OCI-M2 (cell line): ENCODE measurements around the gene PLXNB1.
A peak's percentile ranks its signal among the peaks of the same experiment; 100 is the strongest.
"Not testable (repeated sequence)": the region's sequence is repeated elsewhere in the genome, so short reads cannot be mapped to it uniquely, and the experiment has no call there.

Source experiments
- DNase-seq: peaks from one replicate; lab custom pipeline; 2025; ENCODE audit not compliant: unreplicated experiment; lab: John Stamatoyannopoulos, UW

PLXNB1 gene, protein sequence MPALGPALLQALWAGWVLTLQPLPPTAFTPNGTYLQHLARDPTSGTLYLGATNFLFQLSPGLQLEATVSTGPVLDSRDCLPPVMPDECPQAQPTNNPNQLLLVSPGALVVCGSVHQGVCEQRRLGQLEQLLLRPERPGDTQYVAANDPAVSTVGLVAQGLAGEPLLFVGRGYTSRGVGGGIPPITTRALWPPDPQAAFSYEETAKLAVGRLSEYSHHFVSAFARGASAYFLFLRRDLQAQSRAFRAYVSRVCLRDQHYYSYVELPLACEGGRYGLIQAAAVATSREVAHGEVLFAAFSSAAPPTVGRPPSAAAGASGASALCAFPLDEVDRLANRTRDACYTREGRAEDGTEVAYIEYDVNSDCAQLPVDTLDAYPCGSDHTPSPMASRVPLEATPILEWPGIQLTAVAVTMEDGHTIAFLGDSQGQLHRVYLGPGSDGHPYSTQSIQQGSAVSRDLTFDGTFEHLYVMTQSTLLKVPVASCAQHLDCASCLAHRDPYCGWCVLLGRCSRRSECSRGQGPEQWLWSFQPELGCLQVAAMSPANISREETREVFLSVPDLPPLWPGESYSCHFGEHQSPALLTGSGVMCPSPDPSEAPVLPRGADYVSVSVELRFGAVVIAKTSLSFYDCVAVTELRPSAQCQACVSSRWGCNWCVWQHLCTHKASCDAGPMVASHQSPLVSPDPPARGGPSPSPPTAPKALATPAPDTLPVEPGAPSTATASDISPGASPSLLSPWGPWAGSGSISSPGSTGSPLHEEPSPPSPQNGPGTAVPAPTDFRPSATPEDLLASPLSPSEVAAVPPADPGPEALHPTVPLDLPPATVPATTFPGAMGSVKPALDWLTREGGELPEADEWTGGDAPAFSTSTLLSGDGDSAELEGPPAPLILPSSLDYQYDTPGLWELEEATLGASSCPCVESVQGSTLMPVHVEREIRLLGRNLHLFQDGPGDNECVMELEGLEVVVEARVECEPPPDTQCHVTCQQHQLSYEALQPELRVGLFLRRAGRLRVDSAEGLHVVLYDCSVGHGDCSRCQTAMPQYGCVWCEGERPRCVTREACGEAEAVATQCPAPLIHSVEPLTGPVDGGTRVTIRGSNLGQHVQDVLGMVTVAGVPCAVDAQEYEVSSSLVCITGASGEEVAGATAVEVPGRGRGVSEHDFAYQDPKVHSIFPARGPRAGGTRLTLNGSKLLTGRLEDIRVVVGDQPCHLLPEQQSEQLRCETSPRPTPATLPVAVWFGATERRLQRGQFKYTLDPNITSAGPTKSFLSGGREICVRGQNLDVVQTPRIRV (N-terminal part only)

DNA sequence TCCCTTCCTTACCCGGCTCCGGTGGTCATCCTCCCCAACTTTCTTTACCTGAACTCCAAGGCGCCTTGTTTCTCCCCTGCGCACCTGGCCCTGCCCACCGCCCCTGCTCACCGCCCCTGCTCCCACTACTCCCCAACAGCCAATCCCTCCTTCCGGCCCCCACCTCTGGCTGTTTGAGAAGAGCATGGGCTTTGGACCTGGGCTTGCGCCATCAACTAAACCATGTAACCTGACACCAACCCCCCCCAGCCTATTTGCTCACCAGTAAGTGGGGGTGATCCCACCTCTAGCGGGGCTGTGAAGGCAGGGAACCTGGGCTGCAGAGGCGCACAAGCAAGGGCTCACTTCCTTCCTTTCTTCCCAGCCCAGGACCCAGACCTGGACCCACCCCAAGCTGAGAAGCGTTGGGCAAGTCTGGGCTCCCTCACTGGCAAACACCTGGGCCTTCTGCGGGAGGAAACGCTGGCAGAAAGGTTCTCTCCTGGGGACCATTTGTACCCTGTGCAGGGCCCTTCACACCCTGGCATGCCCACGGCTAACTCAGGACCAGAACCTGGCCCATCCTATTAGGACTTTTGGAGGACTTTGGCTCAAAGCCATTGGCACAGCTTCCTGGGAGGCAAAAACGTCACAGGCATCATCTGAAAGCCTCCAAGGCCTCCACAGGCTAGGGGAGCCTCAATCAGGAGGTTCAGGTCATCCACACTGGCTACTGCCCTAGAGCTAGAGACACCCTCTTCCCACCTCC lies at the start of gene PLXNB1:
TSS of gene PLXNB1 (minus strand) at position 127 of the 748 bp plus-strand sequence. CDS start 5,475 bp downstream, outside the sequence.
- no peak for DNase-seq

- DNase-seq, result no peak
These were observed 49.0 kb upstream of the PLXNB1 start for GRCh38 chr3:48478626-48479555.

DNA sequence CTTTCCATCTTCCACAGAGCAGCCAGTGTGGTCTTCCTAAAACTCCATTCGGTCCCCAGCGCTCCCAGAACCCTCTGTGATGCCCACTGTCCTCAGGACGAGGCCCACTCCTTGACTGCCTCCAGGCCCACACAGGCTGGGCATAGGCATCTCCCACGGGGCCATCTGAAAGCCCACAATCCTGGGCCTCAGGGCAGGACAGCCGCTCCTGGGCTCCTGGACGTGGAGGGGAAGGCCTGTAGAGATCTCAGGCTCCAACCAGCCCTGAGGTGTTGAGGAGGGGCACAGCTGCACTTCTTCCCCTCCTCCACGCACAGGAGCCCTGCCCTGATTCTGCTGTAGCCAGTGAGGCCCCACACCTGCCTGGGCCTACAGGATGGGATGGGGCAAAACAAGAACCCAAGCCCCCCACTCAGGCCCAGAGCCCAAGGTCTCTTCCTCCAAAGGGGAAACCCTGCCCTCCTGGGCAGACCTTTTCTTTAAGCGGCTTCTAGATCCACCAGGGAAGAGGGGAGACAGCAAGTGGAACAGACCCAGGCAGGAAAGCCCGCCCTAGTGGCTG lies 48.2 kb upstream of the PLXNB1 start:
- no peak for DNase-seq

GRCh38 chr3:48476426-48477053 lies 46.7 kb upstream of the PLXNB1 start:
- DNase-seq, result no peak

DNA sequence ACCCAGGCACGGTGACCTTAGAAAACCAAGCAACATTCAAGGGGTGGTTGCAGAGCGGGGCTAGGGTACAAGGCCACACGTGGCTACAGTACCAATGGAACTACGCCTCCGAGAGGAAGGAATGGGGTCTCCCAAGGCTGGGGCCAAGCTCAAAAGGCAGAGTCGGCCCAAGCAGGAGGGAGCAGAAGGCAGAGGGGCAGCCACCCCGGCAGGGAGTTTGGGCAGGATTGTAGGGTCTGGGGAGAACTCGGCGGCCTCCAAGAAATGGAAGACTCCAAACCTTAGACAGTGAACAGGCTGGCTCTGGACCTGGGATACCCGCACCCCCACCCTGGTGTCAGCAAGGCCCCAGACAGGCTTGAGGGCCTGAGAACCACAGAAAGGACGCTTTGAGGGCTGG lies 45.3 kb upstream of the PLXNB1 start:
- DNase-seq, result no peak

- no peak for DNase-seq
These were observed 44.7 kb upstream of the PLXNB1 start for GRCh38 chr3:48474619-48475018.

GRCh38 chr3:48474031-48474430 lies 44.1 kb upstream of the PLXNB1 start:
- DNase-seq, result not testable (repeated sequence)

GRCh38 chr3:48473617-48473952 lies 43.7 kb upstream of the PLXNB1 start:
- no peak for DNase-seq

DNA sequence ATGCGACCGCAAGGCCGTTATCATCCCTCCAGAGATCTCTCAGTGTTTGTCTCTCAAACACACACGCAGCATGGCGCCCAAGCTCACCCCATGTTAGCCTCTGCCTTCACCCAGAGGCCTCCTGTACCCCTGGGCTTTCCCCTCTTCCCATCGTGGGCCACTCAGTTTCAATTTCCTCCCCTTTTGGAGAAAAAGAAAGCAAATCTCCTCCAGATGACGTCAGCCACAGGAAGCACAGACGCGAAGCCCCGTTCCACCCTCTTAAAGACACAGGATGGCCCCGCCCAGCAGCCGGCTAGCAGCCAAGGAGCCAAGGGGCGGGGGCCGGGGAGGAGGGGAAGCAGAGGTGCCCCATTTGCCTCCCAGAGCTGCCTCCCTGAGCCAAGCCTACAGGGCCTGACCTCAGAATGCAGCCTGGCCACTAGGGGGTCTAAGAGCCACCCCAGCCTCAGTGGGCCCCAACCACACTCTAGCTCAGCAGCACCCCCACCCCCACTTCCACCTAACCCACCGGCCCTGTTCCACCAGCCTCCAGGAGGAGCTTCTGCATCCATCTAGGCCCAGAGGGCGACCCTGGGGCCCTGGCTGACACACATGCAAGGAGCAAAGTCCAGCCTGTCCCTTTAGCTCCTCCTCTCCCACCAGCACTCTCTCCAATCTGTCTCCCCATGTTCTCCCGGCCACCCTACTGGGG lies 43.2 kb upstream of the PLXNB1 start:
- DNase-seq, result peak; percentile 59

DNA sequence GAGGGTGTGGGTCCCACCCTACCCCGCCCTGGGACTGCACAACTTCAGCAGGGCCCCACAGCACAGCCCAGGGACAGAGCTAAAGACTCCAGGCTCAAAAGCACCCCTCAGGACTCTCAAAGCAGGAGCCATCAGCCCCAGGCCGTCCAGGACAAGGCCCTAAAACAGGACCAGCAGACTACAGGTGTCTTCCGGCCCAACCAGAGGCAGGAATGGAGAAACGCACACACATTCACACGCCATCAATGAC lies 42.7 kb upstream of the PLXNB1 start:
- DNase-seq, result no peak

DNA sequence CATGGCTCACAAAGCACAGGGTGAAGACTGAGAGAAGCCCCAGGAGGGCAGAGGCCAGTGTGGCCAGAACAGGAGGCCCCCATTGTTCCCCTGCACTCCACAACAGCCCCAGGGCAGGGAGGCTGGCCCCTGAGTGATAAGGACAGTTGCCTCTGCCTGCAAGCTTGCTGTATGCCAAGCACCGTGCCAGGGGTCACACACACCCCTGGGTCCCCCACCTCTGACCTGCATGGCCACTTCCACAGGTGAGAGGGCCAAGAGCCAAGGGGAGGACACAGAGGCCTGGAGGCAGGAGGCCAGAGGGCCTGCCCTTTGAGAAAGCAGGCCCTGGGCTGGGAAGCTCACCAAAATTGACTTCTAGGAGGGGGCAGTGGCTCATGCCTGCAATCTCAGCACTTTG lies 40.4 kb upstream of the PLXNB1 start:
- no peak for DNase-seq

- DNase-seq, result no peak
These were observed 39.4 kb upstream of the PLXNB1 start for GRCh38 chr3:48469046-48469915.

DNA sequence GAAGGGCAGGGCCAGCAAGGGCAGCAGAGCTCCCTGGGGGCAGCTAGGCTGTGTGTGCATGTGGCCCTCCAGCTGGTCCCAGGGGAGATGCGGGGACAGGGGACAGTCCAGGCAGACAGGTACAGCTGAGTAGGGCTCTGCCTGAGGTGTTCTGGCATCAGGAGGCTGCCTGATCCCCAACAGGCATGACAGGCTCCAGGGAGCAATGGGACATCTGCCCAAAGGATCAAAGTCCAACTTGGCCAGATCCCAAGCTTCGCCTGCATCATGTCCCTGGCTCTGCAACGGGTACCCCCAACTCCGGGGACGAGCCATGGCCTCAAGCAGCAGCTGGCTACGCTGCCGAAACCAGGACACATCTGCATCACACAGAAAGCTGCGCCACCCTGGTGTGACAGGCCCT lies 38.4 kb upstream of the PLXNB1 start:
- DNase-seq, result no peak

- DNase-seq, result no peak
These were observed 37.8 kb upstream of the PLXNB1 start for GRCh38 chr3:48467473-48468267.

DNA sequence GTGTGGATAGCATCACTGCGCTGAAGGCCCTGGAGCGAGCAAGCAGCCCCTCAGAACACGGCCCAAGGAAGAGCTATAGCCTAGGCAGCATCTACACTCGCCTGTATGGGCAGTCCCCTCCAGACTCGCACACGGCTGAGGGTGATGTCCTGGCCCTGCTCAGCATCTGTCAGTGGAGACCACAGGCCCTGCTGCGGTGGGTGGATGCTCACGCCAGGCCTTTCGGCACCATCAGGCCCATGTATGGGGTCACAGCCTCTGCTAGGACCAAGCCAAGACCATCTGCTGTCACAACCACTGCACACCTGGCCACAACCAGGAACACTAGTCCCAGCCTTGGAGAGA lies 37.2 kb upstream of the PLXNB1 start:
- no peak for DNase-seq

DNA sequence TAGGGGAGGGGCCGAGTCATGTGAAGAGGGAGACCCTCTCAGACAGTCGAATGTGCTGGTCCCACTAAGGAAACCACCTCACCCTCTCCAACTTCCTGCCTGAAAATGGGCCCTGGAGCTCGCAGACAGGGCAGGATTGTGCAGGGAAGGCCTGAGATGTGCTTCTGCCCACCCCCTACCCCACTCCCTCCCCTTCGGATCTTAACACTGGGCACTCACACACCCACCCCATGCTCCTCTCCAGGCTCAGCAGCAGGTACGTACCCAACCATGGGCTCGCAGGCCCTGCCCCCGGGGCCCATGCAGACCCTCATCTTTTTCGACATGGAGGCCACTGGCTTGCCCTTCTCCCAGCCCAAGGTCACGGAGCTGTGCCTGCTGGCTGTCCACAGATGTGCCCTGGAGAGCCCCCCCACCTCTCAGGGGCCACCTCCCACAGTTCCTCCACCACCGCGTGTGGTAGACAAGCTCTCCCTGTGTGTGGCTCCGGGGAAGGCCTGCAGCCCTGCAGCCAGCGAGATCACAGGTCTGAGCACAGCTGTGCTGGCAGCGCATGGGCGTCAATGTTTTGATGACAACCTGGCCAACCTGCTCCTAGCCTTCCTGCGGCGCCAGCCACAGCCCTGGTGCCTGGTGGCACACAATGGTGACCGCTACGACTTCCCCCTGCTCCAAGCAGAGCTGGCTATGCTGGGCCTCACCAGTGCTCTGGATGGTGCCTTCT lies 36.7 kb upstream of the PLXNB1 start:
- no peak for DNase-seq
